Measurements from ENCODE around the gene SHOX. TPM values are rescaled to one million over a fixed set of nuclear protein-coding genes. Genes with fewer than 3 reads are reported as not detected.

The SHOX gene
- polyA plus RNA-seq, 1 donor (not counting 4 experiments of a cell fraction or from before 2014, with no cell fraction given) = not detected

DNA sequence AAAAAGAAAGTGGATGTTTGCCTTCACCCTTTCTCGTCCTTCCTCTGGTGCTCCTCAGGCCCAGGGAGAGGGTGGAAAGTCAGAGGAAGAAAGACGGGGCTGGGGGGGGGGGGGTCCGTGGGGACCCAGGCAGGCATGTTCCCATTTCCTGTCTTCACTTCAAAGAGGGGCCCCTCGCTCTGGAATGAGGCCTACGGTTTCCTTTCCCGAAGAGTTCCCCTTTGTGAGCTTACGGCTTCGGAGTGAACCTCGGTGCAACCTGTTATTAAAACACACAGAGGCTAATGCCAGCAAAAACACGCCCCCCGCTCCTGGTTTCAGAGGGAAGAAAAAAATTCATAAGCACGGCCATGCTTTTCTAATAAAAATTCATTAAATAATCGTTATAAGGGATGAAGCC lies 40.1 kb downstream of the SHOX start:
- TF ChIP-seq CTCF (optimal IDR thresholded peaks at IDR 0.05 in 1 of 3, IDR thresholded peaks at IDR 0.05 in 1 of 3, conservative IDR thresholded peaks at IDR 0.05 in 1 of 3; ENCODE audit: extremely low read depth in 1 of 3, insufficient read depth in 2 of 3, low read length in 3 of 3) (no peak), EZH2 (IDR thresholded peaks at IDR 0.05; ENCODE audit: low read length) (no peak)
- Histone ChIP-seq H3K27ac (ENCODE audit: control insufficient read depth, insufficient read depth, low read length) (no peak overlapping the region), H3K9me3 (ENCODE audit: control insufficient read depth, low read depth, low read length) (peaks cover 6% of the 10 kb centered on the region)

GRCh38 chrX:672931-673330 lies 42.3 kb downstream of the SHOX start:
- dilution Hi-C loops (cut with MboI; ENCODE audit: extremely low pct_ligation_motif_present, low sequenced_read_pairs) = no loop called here
- FAIRE-seq (no peak), DNase-seq (ENCODE audit: low read depth, low spot score) (no peak)
- no peaks in the 10 kb centered on the region for H3K79me2 ChIP-seq (ENCODE audit: control insufficient read depth, insufficient read depth, low read length)
- H3K4me2 ChIP-seq (ENCODE audit: control insufficient read depth, extremely low read depth, insufficient read depth, low read depth, low read length) = no peak overlapping the region
- H4K20me1 ChIP-seq (ENCODE audit: control insufficient read depth, extremely low read depth, insufficient read depth, low read length) = no peaks in the 10 kb centered on the region
- no peak overlapping the region for H3K27ac ChIP-seq (ENCODE audit: control insufficient read depth, insufficient read depth, low read length)
- H3K9me3 ChIP-seq (ENCODE audit: control insufficient read depth, low read depth, low read length) = peaks cover 3% of the 10 kb centered on the region
- TF ChIP-seq EZH2 (IDR thresholded peaks at IDR 0.05; ENCODE audit: low read length) (no peak), CTCF (optimal IDR thresholded peaks at IDR 0.05 in 1 of 3, IDR thresholded peaks at IDR 0.05 in 1 of 3, conservative IDR thresholded peaks at IDR 0.05 in 1 of 3; ENCODE audit: extremely low read depth in 1 of 3, insufficient read depth in 2 of 3, low read length in 3 of 3) (no peak)
- no peak overlapping the region for H3K4me3 ChIP-seq (ENCODE audit: control insufficient read depth in 2 of 3, extremely low read depth in 1 of 3, insufficient read depth in 2 of 3, low read depth in 1 of 3, low read length in 3 of 3)
- H2AFZ ChIP-seq (ENCODE audit: control insufficient read depth, low read length) = no peak overlapping the region
- no peak overlapping the region for H3K9ac ChIP-seq (ENCODE audit: control insufficient read depth, extremely low read depth, insufficient read depth, low read length)
- H3K27me3 ChIP-seq (ENCODE audit: control insufficient read depth, extremely low read depth, insufficient read depth, low read length) = no peaks in the 10 kb centered on the region
- H3K4me1 ChIP-seq (ENCODE audit: control insufficient read depth, extremely low read depth, insufficient read depth, low read length) = no peaks in the 10 kb centered on the region
- H3K36me3 ChIP-seq (ENCODE audit: control insufficient read depth in 2 of 2, extremely low read depth in 1 of 2, insufficient read depth in 2 of 2, low read length in 2 of 2) = no peaks in the 10 kb centered on the region
- no peaks in the 10 kb centered on the region for H3K9me1 ChIP-seq (ENCODE audit: control insufficient read depth, extremely low read depth, insufficient read depth, low read length)

More for the DNA sequence above, 40.1 kb downstream of the SHOX start:
- Histone ChIP-seq H3K4me3 (ENCODE audit: control insufficient read depth in 2 of 3, extremely low read depth in 1 of 3, insufficient read depth in 2 of 3, low read depth in 1 of 3, low read length in 3 of 3) (no peak overlapping the region), H3K4me1 (ENCODE audit: control insufficient read depth, extremely low read depth, insufficient read depth, low read length) (no peaks in the 10 kb centered on the region), H3K9me1 (ENCODE audit: control insufficient read depth, extremely low read depth, insufficient read depth, low read length) (no peaks in the 10 kb centered on the region), H3K9ac (ENCODE audit: control insufficient read depth, extremely low read depth, insufficient read depth, low read length) (no peak overlapping the region), H3K4me2 (ENCODE audit: control insufficient read depth, extremely low read depth, insufficient read depth, low read depth, low read length) (no peak overlapping the region), H3K79me2 (ENCODE audit: control insufficient read depth, insufficient read depth, low read length) (no peaks in the 10 kb centered on the region), H3K27me3 (ENCODE audit: control insufficient read depth, extremely low read depth, insufficient read depth, low read length) (no peaks in the 10 kb centered on the region), H3K36me3 (ENCODE audit: control insufficient read depth in 2 of 2, extremely low read depth in 1 of 2, insufficient read depth in 2 of 2, low read length in 2 of 2) (no peaks in the 10 kb centered on the region), H2AFZ (ENCODE audit: control insufficient read depth, low read length) (no peak overlapping the region), H4K20me1 (ENCODE audit: control insufficient read depth, extremely low read depth, insufficient read depth, low read length) (no peaks in the 10 kb centered on the region)
- FAIRE-seq = no peak
- dilution Hi-C loops (cut with MboI; ENCODE audit: extremely low pct_ligation_motif_present, low sequenced_read_pairs) = no loop called here
- no peak for DNase-seq (ENCODE audit: low read depth, low spot score)

All from keratinocyte (primary cell).